ENCODE results near the gene SUSD5. TPM values are rescaled to one million over a fixed set of nuclear protein-coding genes. Genes with fewer than 3 reads are reported as not detected.

The SUSD5 gene
- total RNA-seq, 4 donors from 2014 or later = 2.6 to 11.8 (median 6.9) TPM

DNA sequence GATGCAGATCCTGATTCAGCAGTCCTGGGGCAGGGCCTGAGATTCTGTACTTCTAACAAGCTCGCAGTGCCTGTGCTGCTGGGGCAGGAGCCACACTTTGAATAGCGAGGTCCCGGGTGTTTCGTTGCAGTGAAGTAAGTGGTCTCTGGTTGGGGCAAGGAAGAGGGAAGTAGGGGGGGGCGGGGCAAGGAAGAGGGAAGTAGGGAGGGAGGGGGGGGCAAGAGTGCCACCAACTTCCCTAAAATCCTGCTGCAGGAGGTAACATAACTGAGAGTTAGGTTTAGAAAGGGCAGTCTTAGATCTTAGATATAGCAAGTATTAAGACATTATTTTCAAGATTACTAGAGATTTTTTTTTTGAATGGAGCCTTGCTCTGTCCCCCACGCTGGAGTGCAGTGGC, 69.3 kb downstream of the SUSD5 start:
- no peaks in the 10 kb centered on the region for H3K9me3 ChIP-seq
- H3K4me3 ChIP-seq = no peak overlapping the region
- no peaks in the 10 kb centered on the region for H3K4me1 ChIP-seq
- no peak for TF ChIP-seq POLR2A (IDR thresholded peaks at IDR 0.05)
- TF ChIP-seq, protein P1, sequence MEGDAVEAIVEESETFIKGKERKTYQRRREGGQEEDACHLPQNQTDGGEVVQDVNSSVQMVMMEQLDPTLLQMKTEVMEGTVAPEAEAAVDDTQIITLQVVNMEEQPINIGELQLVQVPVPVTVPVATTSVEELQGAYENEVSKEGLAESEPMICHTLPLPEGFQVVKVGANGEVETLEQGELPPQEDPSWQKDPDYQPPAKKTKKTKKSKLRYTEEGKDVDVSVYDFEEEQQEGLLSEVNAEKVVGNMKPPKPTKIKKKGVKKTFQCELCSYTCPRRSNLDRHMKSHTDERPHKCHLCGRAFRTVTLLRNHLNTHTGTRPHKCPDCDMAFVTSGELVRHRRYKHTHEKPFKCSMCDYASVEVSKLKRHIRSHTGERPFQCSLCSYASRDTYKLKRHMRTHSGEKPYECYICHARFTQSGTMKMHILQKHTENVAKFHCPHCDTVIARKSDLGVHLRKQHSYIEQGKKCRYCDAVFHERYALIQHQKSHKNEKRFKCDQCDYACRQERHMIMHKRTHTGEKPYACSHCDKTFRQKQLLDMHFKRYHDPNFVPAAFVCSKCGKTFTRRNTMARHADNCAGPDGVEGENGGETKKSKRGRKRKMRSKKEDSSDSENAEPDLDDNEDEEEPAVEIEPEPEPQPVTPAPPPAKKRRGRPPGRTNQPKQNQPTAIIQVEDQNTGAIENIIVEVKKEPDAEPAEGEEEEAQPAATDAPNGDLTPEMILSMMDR (IDR thresholded peaks at IDR 0.05) = no peak
- no peaks in the 10 kb centered on the region for H3K27me3 ChIP-seq
- intact Hi-C loops (cut with DNase I; ENCODE audit: low total_unique reads) = no loop called here
- no peak overlapping the region for H3K27ac ChIP-seq
- no peaks in the 10 kb centered on the region for H3K36me3 ChIP-seq
- no peak for DNase-seq

DNA sequence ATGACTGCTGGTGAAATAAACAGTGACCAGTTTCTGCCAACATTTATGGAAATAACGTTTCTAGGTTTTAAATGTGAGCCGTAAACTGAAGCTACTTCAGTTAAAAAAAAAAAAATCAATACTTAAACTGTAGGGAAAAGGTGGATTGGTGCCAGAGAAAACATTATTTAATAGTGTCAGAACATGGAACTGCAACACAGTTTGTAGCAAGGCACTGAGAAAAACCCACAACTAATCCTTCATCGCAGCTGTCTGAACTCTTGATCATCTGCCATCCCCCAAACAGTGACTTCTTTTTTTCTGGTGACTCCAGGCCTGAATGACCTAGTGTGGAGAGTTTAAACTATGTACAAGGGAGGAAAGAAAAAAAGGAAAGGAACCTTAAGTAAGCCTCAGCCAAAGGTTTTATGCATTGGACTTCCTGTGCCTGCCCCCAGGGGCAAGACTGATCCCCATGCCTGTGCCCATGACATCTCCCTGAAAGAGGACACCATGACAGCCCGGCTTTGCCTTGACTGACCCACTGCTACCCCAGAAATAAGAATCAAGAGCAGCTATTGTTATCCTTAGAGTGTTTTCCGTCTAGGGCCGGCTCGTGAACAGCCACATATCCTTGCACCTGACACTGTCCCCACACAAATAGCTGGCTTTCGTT, 71.7 kb downstream of the SUSD5 start:
- Histone ChIP-seq H3K4me3 (no peak overlapping the region), H3K4me1 (no peaks in the 10 kb centered on the region), H3K27me3 (no peaks in the 10 kb centered on the region), H3K27ac (no peak overlapping the region), H3K9me3 (no peaks in the 10 kb centered on the region), H3K36me3 (no peaks in the 10 kb centered on the region)
- intact Hi-C loops (cut with DNase I; ENCODE audit: low total_unique reads) = no loop called here
- TF ChIP-seq, protein P1 (IDR thresholded peaks at IDR 0.05) = no peak
- TF ChIP-seq POLR2A (IDR thresholded peaks at IDR 0.05) = no peak
- DNase-seq = no peak

DNA sequence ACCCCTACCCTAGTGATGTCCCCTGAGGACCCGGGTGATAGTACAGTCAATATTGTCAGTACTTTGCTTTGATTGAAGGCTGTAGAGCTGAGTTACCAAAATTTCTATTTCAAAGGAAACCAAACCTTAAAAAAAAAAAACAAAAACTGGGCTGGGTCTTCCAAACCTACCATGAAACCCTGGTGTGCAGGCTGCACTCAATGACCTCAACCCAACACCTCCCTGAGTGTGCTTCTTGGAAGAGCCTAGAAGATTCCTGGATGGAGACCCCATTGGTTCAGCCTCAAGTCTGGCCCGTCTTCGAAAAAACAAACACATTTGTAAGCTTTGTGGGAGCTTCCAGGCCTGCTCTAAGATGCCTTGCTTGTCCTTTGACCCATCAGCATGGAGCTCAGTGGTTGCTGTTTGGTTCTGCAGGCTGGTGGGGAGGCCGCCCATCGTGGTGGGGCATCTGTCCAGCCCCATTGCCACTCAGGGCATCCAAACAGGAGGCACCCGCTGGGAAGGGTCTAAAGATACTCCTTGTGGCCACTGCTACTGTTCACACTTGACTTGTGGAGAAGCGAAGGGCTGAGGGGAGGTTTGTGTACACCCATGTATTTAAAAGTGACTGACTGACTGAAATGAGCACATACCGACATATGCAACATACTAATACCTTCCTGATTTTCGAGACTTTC, 72.6 kb downstream of the SUSD5 start:
- no peak for DNase-seq
- intact Hi-C loops (cut with DNase I; ENCODE audit: low total_unique reads) = no loop called here
- no peak for TF ChIP-seq POLR2A (IDR thresholded peaks at IDR 0.05)
- TF ChIP-seq, protein P1 (IDR thresholded peaks at IDR 0.05) = no peak
- Histone ChIP-seq H3K4me1 (no peaks in the 10 kb centered on the region), H3K9me3 (no peaks in the 10 kb centered on the region), H3K27me3 (no peaks in the 10 kb centered on the region), H3K36me3 (no peaks in the 10 kb centered on the region), H3K4me3 (no peak overlapping the region), H3K27ac (no peak overlapping the region)

DNA sequence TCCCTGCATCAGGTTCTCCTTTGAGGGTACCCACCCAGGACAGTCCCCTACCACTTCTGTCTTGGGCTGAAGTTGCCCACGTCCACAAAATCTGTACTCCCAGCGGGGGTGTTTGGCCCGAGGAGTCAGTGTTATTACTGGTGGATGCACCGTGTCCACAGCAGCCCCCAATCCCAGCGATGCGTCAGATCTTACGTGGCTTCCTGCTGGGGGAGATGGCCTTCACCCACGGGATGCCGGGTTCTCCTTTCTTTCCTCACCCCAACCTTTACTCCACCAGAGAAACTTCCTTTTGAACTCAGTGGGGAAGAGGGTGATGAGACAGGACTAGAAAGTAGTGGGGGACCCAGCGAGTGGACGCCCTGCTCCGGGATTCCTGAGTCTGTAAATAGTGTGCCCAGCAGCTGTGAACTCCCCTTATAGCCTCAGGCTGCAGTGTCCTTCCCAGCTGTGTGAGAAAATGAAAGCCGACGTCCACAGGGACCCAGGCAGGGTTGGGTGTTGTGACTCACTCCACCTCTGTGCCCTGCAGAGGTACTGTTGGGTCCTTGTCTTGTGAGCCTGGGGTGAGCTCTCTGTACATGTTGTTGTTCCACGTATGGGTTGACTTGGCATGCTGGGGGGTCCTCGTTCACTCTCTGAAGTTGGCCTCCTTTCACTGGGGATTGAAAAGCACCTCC, 73.2 kb downstream of the SUSD5 start:
- intact Hi-C loops (cut with DNase I; ENCODE audit: low total_unique reads) = no loop called here
- no peaks in the 10 kb centered on the region for H3K9me3 ChIP-seq
- no peak overlapping the region for H3K4me3 ChIP-seq
- no peaks in the 10 kb centered on the region for H3K4me1 ChIP-seq
- no peak overlapping the region for H3K27ac ChIP-seq
- TF ChIP-seq POLR2A (IDR thresholded peaks at IDR 0.05) = no peak
- TF ChIP-seq, protein P1 (IDR thresholded peaks at IDR 0.05) = no peak
- no peaks in the 10 kb centered on the region for H3K36me3 ChIP-seq
- H3K27me3 ChIP-seq = no peaks in the 10 kb centered on the region
- no peak for DNase-seq

DNA sequence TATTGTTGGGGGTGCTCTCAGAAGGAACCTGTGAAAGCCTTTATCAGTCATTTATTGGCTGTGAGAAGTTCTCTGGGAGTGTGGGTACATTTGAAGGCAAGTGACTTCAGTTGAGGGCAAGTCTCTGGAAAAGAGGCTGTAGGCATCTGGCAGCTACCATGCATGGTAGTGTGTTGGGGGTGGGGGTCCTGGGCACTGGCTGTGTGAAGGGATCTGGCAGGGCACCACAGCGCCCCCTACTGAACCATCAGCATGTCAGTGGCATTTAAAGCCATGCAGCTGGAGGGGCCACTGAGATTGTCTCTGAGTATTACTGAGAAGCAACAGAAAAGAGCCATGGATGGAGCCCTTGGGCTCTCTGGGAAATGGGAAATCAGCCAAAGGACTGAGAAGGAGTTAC, 74.2 kb downstream of the SUSD5 start:
- Histone ChIP-seq H3K4me3 (no peak overlapping the region), H3K36me3 (no peaks in the 10 kb centered on the region), H3K4me1 (no peaks in the 10 kb centered on the region), H3K27me3 (no peaks in the 10 kb centered on the region), H3K9me3 (no peaks in the 10 kb centered on the region), H3K27ac (no peak overlapping the region)
- intact Hi-C loops (cut with DNase I; ENCODE audit: low total_unique reads) = no loop called here
- no peak for DNase-seq
- no peak for TF ChIP-seq POLR2A (IDR thresholded peaks at IDR 0.05)
- TF ChIP-seq, protein P1 (IDR thresholded peaks at IDR 0.05) = no peak

Data from uterus (tissue), 4 donors.